Cardiac muscle cell (in vitro differentiated cells and primary cell): ENCODE results near the gene NEIL3. TPM values are rescaled to one million over a fixed set of nuclear protein-coding genes. Genes with fewer than 3 reads are reported as not detected.

ENCODE experiments used
- DNase-seq, 2 donors: peaks; one replicate each; pipeline versions ENCODE4 v3.0.0 to v3.0.0-alpha.2; 2010 to 2017; ENCODE audit warnings: low read depth in 1 of 2, low spot score in 1 of 2
- H3K27ac ChIP-seq: fragments of 200-600 bp; sonication (generic); 2 replicates; pipeline ENCODE4 v1.5.1; 2016
- H3K27me3 ChIP-seq: fragments of 200-600 bp; sonication (generic); 2 replicates; pipeline ENCODE4 v1.6.0; 2016; ENCODE audit warnings: control low read depth
- H3K36me3 ChIP-seq: fragments of 200-600 bp; sonication (generic); 2 replicates; pipeline ENCODE4 v1.5.1; 2016; ENCODE audit warnings: control low read depth
- H3K4me1 ChIP-seq: fragments of 200-600 bp; sonication (generic); 2 replicates; pipeline ENCODE4 v1.8.1; 2017; ENCODE audit warnings: low read depth, mild to moderate bottlenecking, mixed run types
- H3K4me3 ChIP-seq: fragments of 200-600 bp; sonication (generic); 2 replicates; pipeline ENCODE4 v1.5.1; 2016; ENCODE audit warnings: mild to moderate bottlenecking
- H3K9me3 ChIP-seq: fragments of 200-600 bp; sonication (generic); 2 replicates; pipeline ENCODE4 v1.5.1; 2017; ENCODE audit warnings: low read depth, mild to moderate bottlenecking, control low read depth
- polyA plus RNA-seq: library from polyadenylated mRNA; unstranded; fragments of >200 nt; fragmentation: Nextera tagmentation; extraction: Ambion mirVana; gene quantifications from 2 replicates; pipeline ENCODE4 v1.2.1, GENCODE V29; 2016
- total RNA-seq: library from RNA; depleted of rRNA; stranded (reverse); fragments of >200 nt; gene quantifications from 2 replicates; pipeline ENCODE4 v1.2.3, GENCODE V29; 2016
- TF ChIP-seq, protein P1 (sequence below): IDR thresholded peaks from 2 replicates; pipeline ENCODE4 v1.5.1; 2012; ENCODE audit warnings: low read depth, mild to moderate bottlenecking, low read length

NEIL3 gene
- total and polyA plus RNA-seq, 2 experiments from 2014 or later, result 2.0 to 7.4 TPM

DNA sequence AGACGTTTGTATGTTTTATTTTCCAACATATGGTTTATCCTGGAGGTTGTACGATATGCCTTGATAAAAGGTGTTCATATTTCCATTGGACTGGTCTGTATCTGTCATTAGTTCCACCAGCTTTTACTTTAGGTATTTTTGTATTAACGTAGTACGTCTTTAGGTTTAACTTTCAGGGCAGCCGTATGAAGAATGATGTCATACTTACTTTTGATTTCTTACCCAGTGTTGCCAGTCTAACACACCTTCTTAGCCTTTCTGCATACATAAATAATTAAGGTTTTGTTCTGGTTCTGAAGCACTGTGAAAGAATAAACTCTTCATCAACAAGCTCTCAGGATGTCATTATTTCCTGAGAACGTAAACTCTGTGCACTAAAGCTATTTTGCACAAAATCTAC is 18.9 kb upstream of the NEIL3 start:
- H3K36me3 ChIP-seq, result no peaks in the 10 kb centered on the region
- no peaks in the 10 kb centered on the region for H3K27me3 ChIP-seq
- H3K4me3 ChIP-seq, result no peak overlapping the region
- no peak for DNase-seq
- H3K27ac ChIP-seq, result no peak overlapping the region
- H3K4me1 ChIP-seq, result peaks cover 16% of the 10 kb centered on the region
- no peaks in the 10 kb centered on the region for H3K9me3 ChIP-seq
- TF ChIP-seq, protein P1, sequence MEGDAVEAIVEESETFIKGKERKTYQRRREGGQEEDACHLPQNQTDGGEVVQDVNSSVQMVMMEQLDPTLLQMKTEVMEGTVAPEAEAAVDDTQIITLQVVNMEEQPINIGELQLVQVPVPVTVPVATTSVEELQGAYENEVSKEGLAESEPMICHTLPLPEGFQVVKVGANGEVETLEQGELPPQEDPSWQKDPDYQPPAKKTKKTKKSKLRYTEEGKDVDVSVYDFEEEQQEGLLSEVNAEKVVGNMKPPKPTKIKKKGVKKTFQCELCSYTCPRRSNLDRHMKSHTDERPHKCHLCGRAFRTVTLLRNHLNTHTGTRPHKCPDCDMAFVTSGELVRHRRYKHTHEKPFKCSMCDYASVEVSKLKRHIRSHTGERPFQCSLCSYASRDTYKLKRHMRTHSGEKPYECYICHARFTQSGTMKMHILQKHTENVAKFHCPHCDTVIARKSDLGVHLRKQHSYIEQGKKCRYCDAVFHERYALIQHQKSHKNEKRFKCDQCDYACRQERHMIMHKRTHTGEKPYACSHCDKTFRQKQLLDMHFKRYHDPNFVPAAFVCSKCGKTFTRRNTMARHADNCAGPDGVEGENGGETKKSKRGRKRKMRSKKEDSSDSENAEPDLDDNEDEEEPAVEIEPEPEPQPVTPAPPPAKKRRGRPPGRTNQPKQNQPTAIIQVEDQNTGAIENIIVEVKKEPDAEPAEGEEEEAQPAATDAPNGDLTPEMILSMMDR, result no peak

DNA sequence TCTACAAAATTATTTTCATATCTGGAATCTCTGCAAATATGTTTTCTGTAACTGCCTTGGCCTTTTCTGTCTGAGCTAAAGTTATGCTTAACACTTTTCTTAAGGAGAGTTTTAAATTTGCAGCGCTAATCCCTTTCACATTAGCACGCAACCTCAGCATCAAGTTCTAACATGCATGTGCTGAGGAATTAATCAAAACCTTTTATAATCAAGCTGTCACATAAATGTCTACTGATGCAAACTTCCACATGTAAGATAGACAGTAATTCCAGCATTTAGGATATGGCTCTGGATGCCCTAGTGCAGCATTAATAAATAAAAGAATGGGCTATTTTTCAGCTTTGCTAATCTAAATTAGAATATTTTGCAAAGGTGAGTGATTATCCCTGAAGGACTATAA is 17.5 kb upstream of the NEIL3 start:
- no peak for DNase-seq
- Histone ChIP-seq H3K27ac (no peak overlapping the region), H3K27me3 (no peaks in the 10 kb centered on the region), H3K4me1 (peaks cover 16% of the 10 kb centered on the region), H3K9me3 (no peaks in the 10 kb centered on the region), H3K4me3 (no peak overlapping the region), H3K36me3 (no peaks in the 10 kb centered on the region)
- TF ChIP-seq, protein P1, result no peak

DNA sequence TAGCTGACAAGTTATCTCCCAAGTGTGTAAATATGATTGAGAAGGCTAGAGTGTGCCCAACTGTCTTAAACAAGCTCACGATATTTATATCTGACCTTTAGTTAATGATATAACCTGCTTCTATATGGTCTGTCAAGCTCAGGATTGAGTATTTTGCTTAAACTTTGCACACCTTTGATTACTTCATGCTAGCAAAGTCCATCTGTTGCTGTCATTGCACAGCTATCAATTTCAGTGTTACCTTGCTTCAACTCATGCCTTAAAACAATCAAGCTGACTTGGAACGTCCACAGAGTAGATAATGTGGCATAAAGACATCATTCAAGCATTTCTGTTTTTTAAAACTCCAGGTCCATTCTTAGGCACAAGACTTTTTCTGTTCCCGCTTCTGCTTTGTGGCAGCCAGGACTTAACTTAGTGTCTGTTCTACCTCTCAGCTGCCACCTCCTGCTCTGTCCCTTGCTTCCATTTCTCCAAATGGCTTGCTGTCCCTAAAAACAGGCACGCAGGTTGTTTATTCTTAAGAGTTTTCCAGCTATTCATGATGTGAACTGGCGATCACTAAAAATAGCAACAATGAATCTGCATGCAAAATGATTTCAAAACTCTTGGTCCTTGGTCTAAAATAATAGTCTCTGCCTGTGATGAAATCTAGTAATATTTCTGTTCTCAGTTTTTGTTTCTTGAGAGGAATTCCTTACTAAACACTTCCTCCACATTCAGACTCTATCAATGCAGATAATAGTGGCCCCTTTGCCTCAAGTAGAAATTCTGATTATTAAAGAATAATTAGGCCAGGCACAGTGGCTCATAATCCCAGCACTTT is 16.3 kb upstream of the NEIL3 start:
- Histone ChIP-seq H3K27ac (peak overlapping the region; percentile 41), H3K4me1 (peaks cover 16% of the 10 kb centered on the region), H3K4me3 (no peak overlapping the region), H3K27me3 (no peaks in the 10 kb centered on the region), H3K9me3 (no peaks in the 10 kb centered on the region), H3K36me3 (no peaks in the 10 kb centered on the region)
- TF ChIP-seq, protein P1, result no peak
- DNase-seq, result no peak

DNA sequence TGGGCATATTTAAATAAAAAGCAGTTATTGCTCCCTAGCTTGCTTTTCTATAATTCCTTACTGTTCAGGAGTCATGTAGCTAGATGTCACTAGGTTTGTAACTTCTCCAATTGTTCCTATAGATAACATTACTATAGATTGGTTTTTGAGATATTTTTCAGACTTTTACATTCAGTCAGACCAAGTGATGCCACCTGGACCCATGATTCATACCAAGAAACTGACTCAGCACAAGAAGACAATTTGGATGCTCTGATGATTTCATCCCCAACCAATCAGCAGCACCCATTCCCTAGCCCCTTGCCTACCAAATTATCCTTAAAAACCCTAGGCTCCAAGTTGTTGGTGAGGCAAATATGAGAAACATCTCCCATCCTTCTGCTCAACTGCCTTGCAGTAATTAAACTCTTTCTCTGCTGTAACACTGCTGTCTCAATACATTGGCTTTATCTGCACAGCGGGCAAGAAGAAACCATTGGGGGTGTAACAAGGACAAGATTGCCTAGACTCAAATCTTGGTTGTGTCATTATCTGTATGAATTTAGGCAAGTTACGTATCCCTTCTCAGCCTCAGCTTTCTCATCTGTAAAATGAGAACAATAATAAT is 11.8 kb upstream of the NEIL3 start:
- H3K36me3 ChIP-seq, result no peaks in the 10 kb centered on the region
- H3K27ac ChIP-seq, result no peak overlapping the region
- DNase-seq, result no peak
- TF ChIP-seq, protein P1, result no peak
- H3K4me1 ChIP-seq, result peaks cover 16% of the 10 kb centered on the region
- H3K9me3 ChIP-seq, result no peaks in the 10 kb centered on the region
- no peaks in the 10 kb centered on the region for H3K27me3 ChIP-seq
- no peak overlapping the region for H3K4me3 ChIP-seq

DNA sequence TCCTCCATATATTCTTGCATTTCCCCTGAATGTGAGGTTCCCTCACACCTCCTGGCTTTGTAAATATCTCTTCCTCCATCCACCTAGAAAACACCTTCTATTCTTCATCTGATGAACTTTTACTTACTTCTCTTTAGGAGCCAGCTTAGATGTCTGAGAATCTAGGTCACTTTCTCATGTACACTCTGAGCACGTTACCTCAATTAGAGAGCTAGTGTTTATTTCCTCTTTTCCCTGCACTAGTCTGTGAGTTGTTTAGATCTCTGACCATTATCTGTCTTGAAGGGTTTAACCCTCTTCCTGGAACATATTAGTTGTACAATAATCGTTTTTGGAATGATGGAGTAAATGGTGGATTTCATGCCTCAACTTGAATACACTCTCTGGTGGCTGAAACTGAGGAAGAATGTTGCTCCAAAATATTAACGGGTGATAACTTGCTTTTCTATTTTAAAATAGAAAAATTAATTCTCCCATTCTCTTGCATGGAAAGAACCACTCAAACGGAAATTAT is 8.5 kb upstream of the NEIL3 start:
- Histone ChIP-seq H3K4me3 (no peak overlapping the region), H3K9me3 (no peaks in the 10 kb centered on the region), H3K27ac (no peak overlapping the region), H3K36me3 (no peaks in the 10 kb centered on the region), H3K4me1 (no peaks in the 10 kb centered on the region), H3K27me3 (no peaks in the 10 kb centered on the region)
- TF ChIP-seq, protein P1, result no peak
- DNase-seq, result no peak
